Mesenchymal stem cell (in vitro differentiated cells and primary cell): ENCODE data around the gene MTHFD1. TPM values are rescaled to one million over a fixed set of nuclear protein-coding genes. Genes with fewer than 3 reads are reported as not detected.

ENCODE experiments used
- DNase-seq: peaks from one replicate; pipeline ENCODE4 v3.0.0-alpha.2; 2013
- H2AFZ ChIP-seq: one replicate; pipeline ENCODE4 v1.6.1; 2013; ENCODE audit warnings: low read depth, mild to moderate bottlenecking, control low read depth, inconsistent platforms, low read length, moderate library complexity
- H2AK5ac ChIP-seq: 2 replicates; pipeline ENCODE4 v1.6.1; 2013; ENCODE audit warnings: low read length, moderate library complexity, mild to moderate bottlenecking, inconsistent platforms; ENCODE audit not compliant: severe bottlenecking
- H2BK120ac ChIP-seq: one replicate; pipeline ENCODE4 v1.6.1; 2013; ENCODE audit warnings: low read depth, mild to moderate bottlenecking, inconsistent platforms, low read length, moderate library complexity
- H2BK12ac ChIP-seq, 2 experiments: one replicate each; pipeline ENCODE4 v1.6.1; 2013; ENCODE audit warnings: inconsistent platforms in 2 of 2, low read length in 2 of 2, mild to moderate bottlenecking in 2 of 2, moderate library complexity in 2 of 2, control low read depth in 1 of 2
- H2BK15ac ChIP-seq: one replicate; pipeline ENCODE4 v1.6.1; 2013; ENCODE audit warnings: mild to moderate bottlenecking, low read depth, inconsistent platforms; ENCODE audit not compliant: poor library complexity, severe bottlenecking
- H2BK5ac ChIP-seq: 2 replicates; pipeline ENCODE4 v1.6.1; 2013; ENCODE audit warnings: low read depth, mild to moderate bottlenecking, low read length, control low read depth, inconsistent platforms; ENCODE audit not compliant: poor library complexity, severe bottlenecking
- H3K14ac ChIP-seq, 2 experiments: one replicate each; pipeline ENCODE4 v1.6.1; 2013; ENCODE audit warnings: inconsistent platforms in 2 of 2, low read length in 2 of 2, control low read depth in 1 of 2, mild to moderate bottlenecking in 1 of 2, moderate library complexity in 1 of 2
- H3K18ac ChIP-seq, 2 experiments: one replicate each; pipeline ENCODE4 v1.6.1; 2013; ENCODE audit warnings: inconsistent platforms in 2 of 2, low read length in 2 of 2, control low read depth in 1 of 2, low read depth in 1 of 2, mild to moderate bottlenecking in 1 of 2
- H3K23ac ChIP-seq, 2 experiments: one replicate each; pipeline ENCODE4 v1.6.1; 2013; ENCODE audit warnings: inconsistent platforms in 2 of 2, low read length in 2 of 2, mild to moderate bottlenecking in 2 of 2, moderate library complexity in 2 of 2, control low read depth in 1 of 2
- H3K27ac ChIP-seq: 2 replicates; pipeline ENCODE4 v1.5.1; 2013; ENCODE audit warnings: mild to moderate bottlenecking, moderate library complexity, low read length, control low read depth, inconsistent platforms; ENCODE audit not compliant: poor library complexity, severe bottlenecking
- H3K27me3 ChIP-seq, 2 experiments: 2 replicates each; pipeline versions ENCODE4 v1.6.1 to v1.7.0; 2013; ENCODE audit warnings: low read length in 2 of 2, mild to moderate bottlenecking in 2 of 2, moderate library complexity in 2 of 2, control low read depth in 1 of 2, inconsistent platforms in 1 of 2; ENCODE audit not compliant: control insufficient read depth in 1 of 2, insufficient read depth in 1 of 2
- H3K36me3 ChIP-seq, 2 experiments: 2 replicates each; pipeline versions ENCODE4 v1.6.1 to v1.7.0; 2013; ENCODE audit warnings: low read length in 2 of 2, control low read depth in 1 of 2, inconsistent platforms in 1 of 2, low read depth in 1 of 2, mild to moderate bottlenecking in 1 of 2; ENCODE audit not compliant: insufficient read depth in 2 of 2, control insufficient read depth in 1 of 2
- H3K4ac ChIP-seq, 2 experiments: one replicate each; pipeline ENCODE4 v1.6.1; 2013; ENCODE audit warnings: inconsistent platforms in 2 of 2, low read length in 2 of 2, mild to moderate bottlenecking in 2 of 2, moderate library complexity in 2 of 2, control low read depth in 1 of 2, low read depth in 1 of 2
- H3K4me1 ChIP-seq: 2 replicates; pipeline ENCODE4 v1.6.1; 2013; ENCODE audit warnings: low read depth, low read length, control low read depth; ENCODE audit not compliant: control insufficient read depth, insufficient read depth
- H3K4me2 ChIP-seq: 2 replicates; pipeline ENCODE4 v1.6.1; 2013; ENCODE audit warnings: low read length, mild to moderate bottlenecking, inconsistent platforms; ENCODE audit not compliant: poor library complexity, severe bottlenecking
- H3K4me3 ChIP-seq, 2 experiments: 2 replicates each; pipeline versions ENCODE4 v1.5.1 to v1.7.0; 2013; ENCODE audit warnings: low read length in 2 of 2, mild to moderate bottlenecking in 2 of 2, control low read depth in 1 of 2, low read depth in 1 of 2; ENCODE audit not compliant: insufficient read depth in 1 of 2
- H3K79me1 ChIP-seq: replicated peaks from 2 replicates; pipeline ENCODE4 v1.6.1; 2013; ENCODE audit warnings: mild to moderate bottlenecking, control low read depth, low read length, inconsistent platforms; ENCODE audit not compliant: poor library complexity, severe bottlenecking
- H3K9ac ChIP-seq: 2 replicates; pipeline ENCODE4 v1.7.0; 2013; ENCODE audit warnings: mild to moderate bottlenecking, low read length, moderate library complexity
- H3K9me3 ChIP-seq: 2 replicates; pipeline ENCODE4 v1.7.0; 2013; ENCODE audit warnings: mild to moderate bottlenecking, low read length; ENCODE audit not compliant: control insufficient read depth
- H4K8ac ChIP-seq: one replicate; pipeline ENCODE4 v1.6.1; 2013; ENCODE audit warnings: inconsistent platforms, mild to moderate bottlenecking, low read length, moderate library complexity
- H4K91ac ChIP-seq: one replicate; pipeline ENCODE4 v1.6.1; 2013; ENCODE audit warnings: mild to moderate bottlenecking, low read length, inconsistent platforms
- WGBS: methylation state at CpG from one replicate; pipeline ENCODE4 v1.1.7; 2013; ENCODE audit warnings: mixed read lengths; 5-methylcytosine and 5-hydroxymethylcytosine counted together
- polyA plus RNA-seq, 2 experiments: library from polyadenylated mRNA; stranded (reverse); fragments of 200-250 nt; gene quantifications; one replicate each; pipeline ENCODE4 v1.2.3, GENCODE V29; 2013

MTHFD1 gene
- 44.1 TPM for polyA plus RNA-seq (2013, experiment 1 of 2)
- polyA plus RNA-seq (2013, experiment 2 of 2): 40.3 TPM

DNA sequence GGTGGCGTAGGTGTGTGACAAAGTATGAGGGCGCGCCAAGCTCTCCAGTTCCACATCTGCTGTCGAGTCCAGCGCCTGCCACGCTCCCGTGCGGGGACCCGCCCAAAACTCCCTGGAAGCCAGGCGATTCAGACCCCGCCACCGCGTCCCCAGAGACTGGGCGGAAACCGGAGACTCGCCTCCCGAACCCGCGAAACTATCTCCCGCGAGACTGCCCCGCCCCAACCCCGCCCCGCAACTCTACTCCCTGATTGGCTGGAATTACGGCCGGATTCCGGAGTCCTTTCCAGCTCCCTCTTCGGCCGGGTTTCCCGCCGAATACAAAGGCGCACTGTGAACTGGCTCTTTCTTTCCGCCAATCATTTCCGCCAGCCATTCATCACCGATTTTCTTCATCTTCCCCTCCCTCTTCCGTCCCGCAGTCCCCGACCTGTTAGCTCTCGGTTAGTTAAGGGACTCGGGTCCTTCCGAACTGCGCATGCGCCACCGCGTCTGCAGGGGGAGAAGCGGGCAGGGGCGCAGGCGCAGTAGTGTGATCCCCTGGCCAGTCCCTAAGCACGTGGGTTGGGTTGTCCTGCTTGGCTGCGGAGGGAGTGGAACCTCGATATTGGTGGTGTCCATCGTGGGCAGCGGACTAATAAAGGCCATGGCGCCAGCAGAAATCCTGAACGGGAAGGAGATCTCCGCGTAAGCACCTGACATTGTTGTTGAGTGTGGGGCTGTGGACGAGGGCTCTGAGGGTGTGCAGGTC is at the start of gene MTHFD1:
MTHFD1 (plus strand) TSS at position 572 of the 751 bp plus-strand sequence; CDS start at position 647, 75 bp downstream.
- Histone ChIP-seq H3K27ac (peak within 1 kb of the TSS; percentile 82), H2BK120ac (no peak within 1 kb of the TSS), H3K4ac (peak within 1 kb of the TSS; percentile 93 to 95), H2BK12ac (peak within 1 kb of the TSS in 1 of 2 experiments; percentile 94), H2AK5ac (no peak within 1 kb of the TSS), H3K23ac (peak within 1 kb of the TSS in 1 of 2 experiments; percentile 3), H3K4me1 (peaks cover 2% of the 10 kb centered on the region), H2AFZ (peak within 1 kb of the TSS; percentile 94), H3K9me3 (no peaks in the 10 kb centered on the region), H3K4me3 (peak within 1 kb of the TSS; percentile 85 to 92), H2BK15ac (peak within 1 kb of the TSS; percentile 44), H4K8ac (peak within 1 kb of the TSS; percentile 91), H3K14ac (peak within 1 kb of the TSS in 1 of 2 experiments; percentile 92), H3K36me3 (peaks cover 4 to 19% of the 10 kb centered on the region in 2 experiments), H3K9ac (peak within 1 kb of the TSS; percentile 89), H2BK5ac (peak within 1 kb of the TSS; percentile 71), H3K18ac (peak within 1 kb of the TSS; percentile 71 to 89), H3K27me3 (no peaks in the 10 kb centered on the region), H3K4me2 (peak within 1 kb of the TSS; percentile 99), H3K79me1 (peaks cover 9% of the 10 kb centered on the region), H4K91ac (peak within 1 kb of the TSS; percentile 81)
- WGBS: 1% methylated on average over 58 of the region's 58 CpGs
- DNase-seq: peak; percentile 100

DNA sequence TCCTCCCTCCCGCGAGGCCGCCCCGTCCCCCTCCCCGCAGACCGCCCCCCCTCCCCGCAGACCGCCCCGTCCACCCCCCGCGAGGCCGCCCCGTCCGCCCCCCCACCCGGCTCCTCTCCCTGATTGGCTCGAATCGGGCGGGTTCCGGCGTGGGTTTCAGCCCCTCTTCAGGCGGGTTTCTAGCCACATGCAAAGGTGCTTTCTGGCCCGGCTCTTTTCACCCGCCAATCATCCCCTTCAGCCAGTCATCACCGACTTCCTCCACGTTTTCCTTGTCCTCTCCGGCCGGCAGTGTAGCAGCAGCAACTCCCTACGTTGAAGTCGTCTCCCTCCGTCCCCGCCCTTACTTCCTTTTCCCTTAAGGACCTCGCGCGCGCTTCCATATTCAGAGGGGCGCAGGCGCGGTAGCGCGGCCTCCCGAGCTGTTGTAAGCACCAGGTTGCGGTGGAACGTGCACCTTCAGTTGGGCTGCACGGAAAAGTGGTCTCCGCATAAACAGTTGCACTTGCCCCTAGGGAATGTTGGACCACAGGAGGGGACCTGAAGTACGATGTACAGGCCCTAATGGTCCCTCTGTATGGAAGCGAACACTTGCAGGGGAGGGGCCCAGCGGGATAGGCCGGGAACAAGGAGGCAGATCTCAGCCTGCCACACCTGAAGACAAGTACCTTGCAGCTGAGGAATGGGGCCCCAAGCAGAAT is 49.4 kb upstream of the MTHFD1 start:
- no peak overlapping the region for H4K91ac ChIP-seq
- no peak overlapping the region for H3K23ac ChIP-seq
- H3K4me2 ChIP-seq: peak overlapping the region; percentile 47
- H3K14ac ChIP-seq: no peak overlapping the region
- no peak overlapping the region for H2AK5ac ChIP-seq
- H3K4me1 ChIP-seq: no peaks in the 10 kb centered on the region
- peak overlapping the region; percentile 74 for H2BK15ac ChIP-seq
- H2BK12ac ChIP-seq: no peak overlapping the region
- H3K18ac ChIP-seq: peak overlapping the region in 1 of 2 experiments; percentile 63
- DNase-seq: peak; percentile 98
- peak overlapping the region; percentile 73 for H3K27ac ChIP-seq
- H3K4ac ChIP-seq: peak overlapping the region in 1 of 2 experiments; percentile 26
- peak overlapping the region; percentile 81 for H3K9ac ChIP-seq
- H3K9me3 ChIP-seq: peaks cover 11% of the 10 kb centered on the region
- H3K4me3 ChIP-seq: peak overlapping the region; percentile 75 to 91
- H3K27me3 ChIP-seq: no peaks in the 10 kb centered on the region
- H2BK120ac ChIP-seq: peak overlapping the region; percentile 27
- H3K79me1 ChIP-seq: peaks cover 6% of the 10 kb centered on the region
- WGBS: 1% methylated on average over 38 of the region's 49 CpGs
- H4K8ac ChIP-seq: peak overlapping the region; percentile 88
- H2AFZ ChIP-seq: peak overlapping the region; percentile 32
- H2BK5ac ChIP-seq: no peak overlapping the region
- H3K36me3 ChIP-seq: no peaks in the 10 kb centered on the region

DNA sequence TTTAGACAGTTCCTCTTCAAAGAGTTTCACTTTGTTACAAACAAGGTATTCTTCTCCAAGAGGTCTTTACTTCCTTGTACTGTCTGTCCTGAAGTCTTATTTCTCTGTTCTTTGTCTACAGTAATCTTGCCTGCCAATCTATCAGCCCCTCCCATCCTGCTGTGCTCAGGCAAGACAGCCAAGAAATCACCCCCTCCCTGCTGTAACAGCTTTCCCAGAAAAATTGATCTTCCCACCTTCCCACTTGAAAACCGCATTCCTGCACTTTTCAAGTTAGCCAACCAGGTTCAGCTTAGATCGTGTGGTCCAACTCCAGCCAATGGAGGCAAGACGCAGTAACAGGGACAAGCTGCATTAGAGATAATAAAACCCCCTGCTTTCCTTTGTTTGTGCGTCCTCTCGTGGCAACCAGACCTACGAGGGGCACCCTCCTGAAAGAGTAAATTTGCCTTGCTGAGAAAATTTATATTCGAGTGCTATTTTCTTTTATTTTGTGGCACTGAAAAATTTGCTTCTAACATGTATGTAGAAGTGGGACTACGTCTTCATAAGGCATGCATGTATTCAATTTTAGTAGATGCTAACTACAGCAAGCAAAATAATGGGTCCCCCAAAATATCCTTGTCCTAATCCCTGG is 47.5 kb upstream of the MTHFD1 start:
- no peak overlapping the region for H2BK15ac ChIP-seq
- no peak overlapping the region for H2BK120ac ChIP-seq
- H3K27me3 ChIP-seq: no peaks in the 10 kb centered on the region
- H4K8ac ChIP-seq: no peak overlapping the region
- no peak overlapping the region for H3K4me3 ChIP-seq
- no peak overlapping the region for H3K9ac ChIP-seq
- H3K9me3 ChIP-seq: peaks cover 11% of the 10 kb centered on the region
- H3K18ac ChIP-seq: no peak overlapping the region
- H3K79me1 ChIP-seq: peaks cover 6% of the 10 kb centered on the region
- no peak overlapping the region for H2AK5ac ChIP-seq
- 98% methylated on average over 7 of the region's 8 CpGs for whole genome bisulfite sequencing
- DNase-seq: no peak
- H3K4me2 ChIP-seq: no peak overlapping the region
- H3K27ac ChIP-seq: no peak overlapping the region
- H2BK12ac ChIP-seq: no peak overlapping the region
- H2BK5ac ChIP-seq: no peak overlapping the region
- no peak overlapping the region for H3K14ac ChIP-seq
- no peak overlapping the region for H4K91ac ChIP-seq
- no peak overlapping the region for H3K4ac ChIP-seq
- no peak overlapping the region for H3K23ac ChIP-seq
- no peaks in the 10 kb centered on the region for H3K36me3 ChIP-seq
- no peaks in the 10 kb centered on the region for H3K4me1 ChIP-seq
- H2AFZ ChIP-seq: no peak overlapping the region

DNA sequence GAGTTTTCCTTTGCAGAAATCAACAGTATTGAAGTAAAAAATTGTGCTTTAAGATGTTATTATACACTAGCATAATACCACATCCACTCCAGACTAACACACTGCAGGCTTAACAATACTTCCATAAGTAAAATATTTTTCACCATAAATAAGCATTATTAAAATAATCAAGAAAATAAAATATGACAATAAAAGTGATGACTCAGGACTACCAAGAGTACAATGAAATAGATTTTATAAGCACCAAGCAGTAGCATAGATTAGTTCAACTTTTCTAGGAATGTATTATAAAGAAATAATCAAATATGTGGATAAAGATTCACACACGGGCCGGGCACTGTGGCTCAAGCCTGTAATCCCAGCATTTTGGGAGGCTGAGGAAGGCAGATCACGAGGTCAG is 40.4 kb upstream of the MTHFD1 start:
- Histone ChIP-seq H3K9me3 (no peaks in the 10 kb centered on the region), H3K18ac (no peak overlapping the region), H3K4me2 (no peak overlapping the region), H2BK5ac (no peak overlapping the region), H3K27me3 (no peaks in the 10 kb centered on the region), H2AK5ac (no peak overlapping the region), H2BK12ac (no peak overlapping the region), H3K23ac (no peak overlapping the region), H3K4ac (no peak overlapping the region), H3K14ac (no peak overlapping the region), H3K36me3 (no peaks in the 10 kb centered on the region), H2AFZ (no peak overlapping the region), H4K8ac (no peak overlapping the region), H2BK15ac (no peak overlapping the region), H3K79me1 (no peaks in the 10 kb centered on the region), H3K9ac (no peak overlapping the region), H3K27ac (no peak overlapping the region), H2BK120ac (no peak overlapping the region), H4K91ac (no peak overlapping the region), H3K4me1 (no peaks in the 10 kb centered on the region), H3K4me3 (no peak overlapping the region)
- 95% methylated on average over 3 of the region's 3 CpGs for WGBS
- DNase-seq: no peak
